Measurements from ENCODE around the gene PAAF1.
A peak's percentile ranks its signal among the peaks of the same experiment; 100 is the strongest.
"Not testable (repeated sequence)": the region's sequence is repeated elsewhere in the genome, so short reads cannot be mapped to it uniquely, and the experiment has no call there.

Gene PAAF1

GRCh38 chr11:73888244-73888643 is 11.4 kb downstream of the PAAF1 start:
- no peak for DNase-seq

- DNase-seq = no peak
These were observed 12.2 kb downstream of the PAAF1 start for GRCh38 chr11:73889019-73889418.

- DNase-seq = no peak
These were observed 12.7 kb downstream of the PAAF1 start for GRCh38 chr11:73889536-73889935.

GRCh38 chr11:73893041-73893440 is 16.2 kb downstream of the PAAF1 start:
- DNase-seq = no peak

GRCh38 chr11:73894725-73895335 is 18.0 kb downstream of the PAAF1 start:
- no peak for DNase-seq

GRCh38 chr11:73902303-73902702 is 25.5 kb downstream of the PAAF1 start:
- no peak for DNase-seq

- peak; percentile 34 for DNase-seq
These were observed 30.4 kb downstream of the PAAF1 start for GRCh38 chr11:73907191-73907590.

- no peak for DNase-seq
These were observed 35.2 kb downstream of the PAAF1 start for GRCh38 chr11:73912026-73912425.

- DNase-seq = no peak
These were observed 36.7 kb downstream of the PAAF1 start for GRCh38 chr11:73913472-73913871.

GRCh38 chr11:73914284-73914683 is 37.5 kb downstream of the PAAF1 start:
- no peak for DNase-seq

GRCh38 chr11:73916435-73916834 is 39.6 kb downstream of the PAAF1 start:
- no peak for DNase-seq

GRCh38 chr11:73921180-73921579 is 44.4 kb downstream of the PAAF1 start:
- DNase-seq = no peak

- DNase-seq = no peak
These were observed 52.6 kb downstream of the PAAF1 start for GRCh38 chr11:73929388-73929787.

- no peak for DNase-seq
These were observed 54.3 kb downstream of the PAAF1 start for GRCh38 chr11:73931039-73931645.

GRCh38 chr11:73931951-73932350 is 55.2 kb downstream of the PAAF1 start:
- DNase-seq = no peak

- no peak for DNase-seq
These were observed 56.0 kb downstream of the PAAF1 start for GRCh38 chr11:73932781-73933180.

- DNase-seq = not testable (repeated sequence)
These were observed 59.2 kb downstream of the PAAF1 start for GRCh38 chr11:73936047-73936446.

GRCh38 chr11:73939096-73939495 is 62.3 kb downstream of the PAAF1 start:
- DNase-seq = no peak

GRCh38 chr11:73940801-73941570 is 64.2 kb downstream of the PAAF1 start:
- no peak for DNase-seq

- DNase-seq = no peak
These were observed 65.2 kb downstream of the PAAF1 start for GRCh38 chr11:73942010-73942409.

GRCh38 chr11:73944085-73944484 is 67.3 kb downstream of the PAAF1 start:
- DNase-seq = no peak

- no peak for DNase-seq
These were observed 68.1 kb downstream of the PAAF1 start for GRCh38 chr11:73944901-73945300.

GRCh38 chr11:73945396-73945795 is 68.6 kb downstream of the PAAF1 start:
- DNase-seq = no peak

GRCh38 chr11:73946798-73947458 is 70.1 kb downstream of the PAAF1 start:
- no peak for DNase-seq
